Measurements from ENCODE around the gene RGS7.
A peak's percentile ranks its signal among the peaks of the same experiment; 100 is the strongest.

The RGS7 gene

DNA sequence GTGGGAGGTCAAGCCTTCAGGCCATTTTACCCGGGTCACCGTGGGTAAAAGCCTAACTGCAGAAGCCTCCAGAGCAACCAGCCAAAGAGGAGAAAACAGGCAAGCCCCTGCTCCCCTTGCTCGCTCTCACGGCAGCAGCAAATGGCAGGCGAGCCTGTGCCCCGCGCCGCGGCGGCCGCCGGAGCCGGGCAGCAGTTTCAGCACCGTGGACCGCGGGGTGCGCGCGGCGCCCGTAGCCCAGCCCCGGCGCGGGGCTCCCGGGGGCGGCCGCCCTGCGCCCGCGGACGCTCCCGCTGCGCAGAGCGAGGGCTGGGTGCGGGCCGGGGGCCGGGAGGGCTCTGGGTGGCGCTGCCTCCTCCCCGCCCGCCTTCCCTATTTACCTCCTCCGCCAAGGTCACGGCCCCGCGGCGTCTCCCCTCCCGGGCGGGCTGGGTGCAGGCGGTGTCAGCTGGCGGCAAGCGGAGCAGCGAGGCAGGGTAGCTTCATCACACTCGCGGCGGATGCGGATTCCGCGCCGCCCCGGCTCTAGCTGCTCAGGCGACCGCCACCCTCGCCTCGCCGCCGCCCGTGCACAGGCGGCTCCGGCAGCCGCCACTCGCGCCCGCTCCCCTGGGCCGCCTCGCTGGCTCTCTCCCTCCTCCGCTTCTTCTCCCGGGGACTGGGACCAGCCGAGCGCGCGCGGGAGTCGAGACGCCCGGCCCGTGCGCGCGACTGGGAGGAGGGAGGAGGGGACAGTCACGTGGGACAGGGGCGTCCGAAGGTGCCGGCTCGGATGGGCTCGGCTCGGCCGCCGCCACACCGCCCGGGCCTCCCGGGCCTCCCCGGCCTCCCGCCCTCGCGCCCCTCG is at the start of gene RGS7:
RGS7 (minus strand) TSS at position 687 of the 847 bp plus-strand sequence.
- TF ChIP-seq, protein P1, sequence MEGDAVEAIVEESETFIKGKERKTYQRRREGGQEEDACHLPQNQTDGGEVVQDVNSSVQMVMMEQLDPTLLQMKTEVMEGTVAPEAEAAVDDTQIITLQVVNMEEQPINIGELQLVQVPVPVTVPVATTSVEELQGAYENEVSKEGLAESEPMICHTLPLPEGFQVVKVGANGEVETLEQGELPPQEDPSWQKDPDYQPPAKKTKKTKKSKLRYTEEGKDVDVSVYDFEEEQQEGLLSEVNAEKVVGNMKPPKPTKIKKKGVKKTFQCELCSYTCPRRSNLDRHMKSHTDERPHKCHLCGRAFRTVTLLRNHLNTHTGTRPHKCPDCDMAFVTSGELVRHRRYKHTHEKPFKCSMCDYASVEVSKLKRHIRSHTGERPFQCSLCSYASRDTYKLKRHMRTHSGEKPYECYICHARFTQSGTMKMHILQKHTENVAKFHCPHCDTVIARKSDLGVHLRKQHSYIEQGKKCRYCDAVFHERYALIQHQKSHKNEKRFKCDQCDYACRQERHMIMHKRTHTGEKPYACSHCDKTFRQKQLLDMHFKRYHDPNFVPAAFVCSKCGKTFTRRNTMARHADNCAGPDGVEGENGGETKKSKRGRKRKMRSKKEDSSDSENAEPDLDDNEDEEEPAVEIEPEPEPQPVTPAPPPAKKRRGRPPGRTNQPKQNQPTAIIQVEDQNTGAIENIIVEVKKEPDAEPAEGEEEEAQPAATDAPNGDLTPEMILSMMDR (conservative IDR thresholded peaks at IDR 0.05), result peak; percentile 16; the same call in 1 of the 2 replicates
- H3K27ac ChIP-seq, result peak within 1 kb of the TSS; percentile 85

DNA sequence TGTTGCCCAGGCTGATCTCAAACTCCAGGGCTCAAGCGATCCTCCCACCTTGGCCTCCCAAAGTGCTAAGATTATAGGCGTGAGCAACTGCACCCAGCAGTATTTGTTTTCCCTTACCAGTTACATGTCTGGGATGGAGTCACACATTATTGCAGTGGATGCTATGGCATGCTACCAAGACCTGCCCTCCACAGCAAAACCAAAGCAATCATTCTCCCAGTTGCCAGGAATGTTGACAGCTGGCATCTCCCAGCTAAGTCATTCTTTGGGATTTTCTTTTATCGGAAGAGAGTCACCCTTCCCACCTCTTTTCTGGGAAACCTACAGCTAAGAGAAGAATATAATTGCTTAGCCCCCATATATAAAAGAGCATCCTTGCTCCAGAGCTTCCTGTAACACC is 49.4 kb upstream of the RGS7 start:
- TF ChIP-seq, protein P1 (conservative IDR thresholded peaks at IDR 0.05), result no peak
- no peak overlapping the region for H3K27ac ChIP-seq

DNA sequence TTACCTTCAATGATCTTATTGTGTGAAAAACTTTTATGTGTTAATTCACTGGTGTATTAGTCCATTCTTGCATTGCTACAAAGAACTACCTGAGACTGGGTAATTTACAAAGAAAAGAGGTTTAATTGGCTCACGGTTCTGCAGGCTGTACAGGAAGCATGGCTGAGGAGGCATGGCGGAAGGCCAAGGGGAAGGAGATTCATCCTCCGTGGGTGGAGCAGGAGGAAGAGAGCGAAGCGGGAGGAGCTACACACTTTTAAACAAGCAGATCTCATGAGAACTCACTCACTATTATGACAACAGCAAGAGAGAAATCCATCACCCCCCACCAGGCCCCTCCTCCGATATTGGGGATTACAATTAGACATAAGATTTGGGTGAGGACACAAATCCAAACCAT is 44.2 kb upstream of the RGS7 start:
- TF ChIP-seq, protein P1 (conservative IDR thresholded peaks at IDR 0.05), result no peak
- no peak overlapping the region for H3K27ac ChIP-seq

DNA sequence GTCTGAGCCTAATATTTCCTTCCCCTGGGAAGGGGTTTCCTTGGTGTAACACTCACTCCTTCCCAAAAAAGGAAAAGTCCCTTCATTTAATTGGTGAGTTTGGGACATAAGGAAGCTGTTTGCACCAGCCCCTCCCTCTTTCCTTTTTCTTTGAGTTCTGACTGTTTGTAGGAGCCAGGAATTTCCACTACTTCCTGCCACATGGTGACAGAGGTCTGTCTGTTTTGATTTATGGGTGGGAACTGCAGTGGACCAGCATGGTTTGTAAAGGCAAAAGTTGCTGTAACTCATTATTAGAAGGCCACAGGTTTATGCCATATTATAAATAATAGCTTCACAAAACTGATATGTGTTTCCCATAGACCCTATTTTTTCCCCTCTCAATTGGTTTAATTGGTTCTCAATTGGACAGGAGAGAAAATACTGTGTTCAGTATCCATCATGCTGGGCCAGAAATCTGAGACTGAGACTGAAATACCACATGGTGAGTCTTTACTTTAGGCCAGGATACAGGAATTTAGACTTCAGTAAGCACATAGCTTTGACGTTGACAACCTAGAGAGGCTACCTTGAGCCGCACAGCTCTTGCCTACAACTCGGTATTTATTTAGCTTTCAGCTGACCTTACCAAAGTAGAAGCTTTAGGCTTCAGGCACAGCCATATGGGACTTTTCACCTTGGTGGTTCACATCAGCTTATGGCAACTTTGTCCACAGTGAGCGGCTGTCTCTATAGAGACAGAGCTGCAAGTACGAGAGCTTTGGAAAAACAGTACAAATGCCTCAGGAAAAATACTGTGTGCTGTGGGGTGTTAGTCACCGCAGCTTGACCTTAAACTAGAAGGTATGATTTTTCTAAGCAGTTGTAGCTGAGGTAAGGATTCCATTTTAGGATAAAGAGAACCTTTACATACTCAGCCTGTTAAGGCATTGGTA is 40.0 kb upstream of the RGS7 start:
- H3K27ac ChIP-seq, result no peak overlapping the region
- TF ChIP-seq, protein P1 (conservative IDR thresholded peaks at IDR 0.05), result no peak

DNA sequence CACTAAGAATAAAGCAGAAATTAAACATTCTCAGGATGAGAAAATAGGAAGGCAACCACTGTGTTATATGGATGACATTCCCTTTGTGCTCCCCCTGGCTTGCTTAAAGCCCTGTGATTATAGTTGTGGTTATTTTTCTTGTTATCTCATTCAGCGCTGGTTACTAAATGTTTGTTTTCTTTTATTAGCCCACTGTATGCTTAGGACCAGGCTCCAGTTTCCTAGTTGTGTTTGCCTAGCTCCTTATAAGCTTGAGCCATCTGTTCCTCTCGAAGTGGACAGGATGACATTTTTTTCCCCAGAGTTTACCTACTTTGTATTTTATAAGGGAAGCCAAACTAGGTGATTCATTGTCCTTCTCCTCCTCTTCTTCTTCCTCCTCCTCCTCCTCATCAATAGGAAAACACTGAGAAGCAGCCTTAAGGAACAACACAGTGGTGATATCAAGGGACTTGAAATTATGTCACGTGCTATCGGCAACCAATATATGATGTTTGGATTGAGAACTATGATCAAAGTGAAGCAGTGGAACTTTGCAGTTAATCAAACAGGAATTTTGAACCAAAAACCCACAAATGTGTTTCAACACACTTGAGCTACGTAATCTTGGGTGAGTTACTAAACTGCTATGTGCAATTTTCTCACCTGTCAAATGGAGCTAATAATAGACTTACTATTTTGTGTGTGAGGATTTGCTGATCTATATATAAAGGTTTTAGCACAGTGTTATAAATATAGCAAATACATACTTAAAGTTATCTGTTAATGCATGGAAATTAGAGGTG is 35.1 kb upstream of the RGS7 start:
- peak overlapping the region; percentile 60 for H3K27ac ChIP-seq
- TF ChIP-seq, protein P1 (conservative IDR thresholded peaks at IDR 0.05), result no peak

DNA sequence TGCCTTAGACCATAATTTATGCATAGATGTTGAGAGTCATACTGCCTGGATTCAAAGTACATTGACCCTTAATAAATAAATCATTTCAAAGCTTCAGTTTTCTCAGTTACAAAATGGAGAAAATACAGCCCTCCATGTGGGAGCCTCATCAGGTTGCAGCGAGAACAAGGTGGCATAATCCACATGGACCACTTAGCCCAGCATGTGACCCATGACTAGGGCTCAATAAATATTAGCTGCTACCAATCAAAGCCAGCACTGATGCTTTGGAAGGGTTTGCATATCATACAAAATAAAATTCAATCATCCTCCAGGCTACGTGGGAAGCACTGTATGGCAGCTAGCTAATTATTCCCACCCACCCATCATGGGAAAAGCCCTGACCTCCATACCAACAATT is 33.5 kb upstream of the RGS7 start:
- no peak overlapping the region; the same call in 1 of the 2 replicates for H3K27ac ChIP-seq
- TF ChIP-seq, protein P1 (conservative IDR thresholded peaks at IDR 0.05), result no peak

All from VCaP (cell line).